NCI-H1048 (cell line): ENCODE measurements around the gene EHMT1.

ENCODE experiments used
- DNase-seq: peaks from one replicate; lab custom pipeline; 2025; lab: John Stamatoyannopoulos, UW

Gene EHMT1

GRCh38 chr9:137741330-137741729, 122.5 kb downstream of the EHMT1 start:
- DNase-seq, result no peak

DNA sequence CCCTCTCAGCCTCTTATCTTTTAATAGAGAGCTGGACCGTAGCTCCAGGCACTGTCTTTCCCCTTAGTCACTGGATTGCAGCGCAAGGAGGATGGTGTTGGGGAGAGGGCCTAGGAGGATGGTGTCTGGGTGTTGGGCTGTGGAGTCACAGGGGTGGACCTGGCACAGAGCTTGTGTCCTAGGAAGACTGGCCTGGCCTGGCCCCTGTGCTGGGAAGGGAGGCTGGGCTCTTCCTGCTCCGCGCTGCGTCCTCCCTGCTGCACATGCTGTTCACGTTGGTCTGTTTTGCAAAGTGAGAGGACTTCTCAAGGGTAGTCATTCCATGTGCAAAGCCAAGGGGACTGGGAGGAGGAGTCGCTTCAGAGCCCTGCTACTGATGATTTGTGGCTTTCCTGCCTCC, 123.9 kb downstream of the EHMT1 start:
- DNase-seq, result no peak

DNA sequence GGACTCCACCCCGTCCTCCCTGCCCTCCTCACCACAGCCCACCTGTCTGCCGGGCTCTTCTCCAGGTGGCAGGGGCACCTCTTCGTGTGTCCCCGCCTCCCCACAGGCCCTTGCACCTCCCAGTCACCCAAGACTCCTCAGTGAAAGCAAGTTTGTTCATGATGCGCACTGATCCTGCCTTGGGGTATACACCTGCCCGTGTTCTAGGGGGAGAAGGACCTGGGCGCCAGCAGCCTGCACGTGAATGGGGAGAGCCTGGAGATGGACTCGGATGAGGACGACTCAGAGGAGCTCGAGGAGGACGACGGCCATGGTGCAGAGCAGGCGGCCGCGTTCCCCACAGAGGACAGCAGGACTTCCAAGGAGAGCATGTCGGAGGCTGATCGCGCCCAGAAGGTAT, 124.9 kb downstream of the EHMT1 start:
- no peak for DNase-seq

- DNase-seq, result no peak
Measured at GRCh38 chr9:137744632-137745183, 125.9 kb downstream of the EHMT1 start.

GRCh38 chr9:137745541-137745991, 126.8 kb downstream of the EHMT1 start:
- DNase-seq, result no peak

- DNase-seq, result no peak
Measured at GRCh38 chr9:137748311-137748710, 129.5 kb downstream of the EHMT1 start.

GRCh38 chr9:137748741-137749140, 129.9 kb downstream of the EHMT1 start:
- DNase-seq, result no peak

- DNase-seq, result no peak
Measured at GRCh38 chr9:137749511-137749910, 130.7 kb downstream of the EHMT1 start.

DNA sequence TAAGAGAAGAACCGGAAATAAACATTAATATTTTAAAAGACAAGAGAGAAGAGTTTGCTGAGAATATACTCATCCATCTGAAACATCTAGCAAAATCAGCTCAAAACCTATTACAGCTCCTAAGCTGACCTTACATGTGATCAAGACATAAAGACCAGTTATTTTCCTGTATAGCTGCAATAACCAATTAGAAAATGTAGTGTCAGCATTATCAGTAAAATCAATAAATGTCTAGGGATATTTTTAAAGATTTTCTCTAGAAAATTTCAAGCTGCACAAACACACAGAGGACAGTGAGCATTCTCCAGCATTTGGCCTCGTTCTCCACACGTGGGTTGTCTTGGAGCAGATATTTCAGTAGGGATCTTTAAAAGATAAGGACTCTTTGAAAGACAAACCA, 131.2 kb downstream of the EHMT1 start:
- DNase-seq, result no peak

- no peak for DNase-seq
Measured at GRCh38 chr9:137750566-137750965, 131.8 kb downstream of the EHMT1 start.

DNA sequence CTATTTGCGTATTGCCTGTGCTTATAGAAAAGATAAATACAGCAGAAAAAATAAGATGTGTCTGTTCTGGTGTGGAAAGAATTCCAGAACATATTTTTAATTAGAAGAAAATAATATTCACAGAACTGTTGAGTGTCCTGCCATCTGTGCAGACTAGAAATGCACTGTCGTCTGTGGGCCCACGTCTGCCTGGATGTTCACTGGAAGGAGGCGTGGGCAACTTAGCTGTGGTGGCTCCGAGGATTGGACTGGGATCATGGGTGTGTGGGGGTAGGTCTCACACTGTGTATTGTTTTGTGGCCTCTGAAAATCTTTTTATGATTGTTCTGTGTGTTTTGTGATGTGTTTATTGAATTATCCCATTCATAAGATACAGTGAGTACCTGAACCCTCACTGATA, 132.8 kb downstream of the EHMT1 start:
- no peak for DNase-seq

GRCh38 chr9:137752426-137752825, 133.6 kb downstream of the EHMT1 start:
- no peak for DNase-seq

DNA sequence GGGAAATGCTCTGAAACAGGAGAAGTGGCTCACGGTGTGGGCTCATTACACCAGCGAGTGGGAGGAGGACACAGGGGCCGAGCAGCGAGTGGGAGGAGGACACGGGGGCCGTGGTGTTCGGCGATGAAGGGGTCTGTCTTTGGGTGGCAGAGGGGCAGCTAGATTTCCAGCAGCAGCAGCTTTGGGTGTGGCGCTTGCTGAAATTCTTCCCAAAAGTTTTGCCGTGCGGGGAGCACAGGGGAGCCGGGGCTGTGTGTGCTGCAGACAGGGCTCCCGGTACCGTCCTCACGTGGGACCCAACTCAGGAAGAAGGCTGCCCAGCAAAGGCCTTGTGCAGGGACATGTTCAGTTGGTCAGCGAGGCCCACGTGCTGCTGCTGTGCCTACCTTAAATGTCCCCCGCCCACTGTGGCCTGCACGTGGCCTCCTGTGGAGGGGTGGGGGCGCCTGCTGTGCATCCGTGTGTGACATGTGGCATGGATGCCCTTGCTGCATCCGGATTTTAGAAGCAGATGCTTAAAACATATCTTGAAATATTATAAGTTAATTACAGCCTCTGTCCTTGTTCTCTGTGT, 134.5 kb downstream of the EHMT1 start:
- DNase-seq, result no peak

DNA sequence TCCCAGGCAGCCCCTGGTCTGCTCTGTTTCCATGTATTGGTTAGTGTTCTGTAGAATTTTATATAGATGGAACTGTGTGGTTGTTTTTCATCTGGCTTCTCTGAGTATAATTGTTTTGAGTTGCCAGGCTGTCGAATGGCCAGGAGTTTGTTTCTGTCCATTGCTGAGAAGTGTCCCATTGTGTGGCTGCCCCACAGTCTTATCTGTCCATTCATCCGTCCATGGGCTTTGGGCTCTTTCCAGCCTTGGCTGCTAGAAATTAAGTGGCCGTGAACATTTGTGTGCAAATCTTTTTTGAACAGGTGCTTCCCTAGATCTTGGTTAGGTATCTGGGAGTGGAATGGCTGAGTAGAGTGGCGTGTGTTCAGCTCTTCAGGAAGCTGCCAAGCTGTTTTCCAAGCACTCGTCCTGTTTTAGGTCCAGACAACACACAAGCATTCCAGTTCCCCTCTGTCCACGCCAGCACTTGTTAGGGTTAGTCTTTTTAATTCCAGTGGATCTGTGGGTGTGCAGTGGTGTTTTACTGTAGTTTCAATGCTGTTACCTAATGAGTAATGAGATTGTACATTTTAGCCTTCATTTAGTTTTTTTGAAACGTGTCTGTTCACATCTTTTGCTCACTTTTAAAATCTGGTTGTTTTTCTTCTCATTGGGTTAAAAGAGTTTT, 136.6 kb downstream of the EHMT1 start:
- DNase-seq, result no peak

DNA sequence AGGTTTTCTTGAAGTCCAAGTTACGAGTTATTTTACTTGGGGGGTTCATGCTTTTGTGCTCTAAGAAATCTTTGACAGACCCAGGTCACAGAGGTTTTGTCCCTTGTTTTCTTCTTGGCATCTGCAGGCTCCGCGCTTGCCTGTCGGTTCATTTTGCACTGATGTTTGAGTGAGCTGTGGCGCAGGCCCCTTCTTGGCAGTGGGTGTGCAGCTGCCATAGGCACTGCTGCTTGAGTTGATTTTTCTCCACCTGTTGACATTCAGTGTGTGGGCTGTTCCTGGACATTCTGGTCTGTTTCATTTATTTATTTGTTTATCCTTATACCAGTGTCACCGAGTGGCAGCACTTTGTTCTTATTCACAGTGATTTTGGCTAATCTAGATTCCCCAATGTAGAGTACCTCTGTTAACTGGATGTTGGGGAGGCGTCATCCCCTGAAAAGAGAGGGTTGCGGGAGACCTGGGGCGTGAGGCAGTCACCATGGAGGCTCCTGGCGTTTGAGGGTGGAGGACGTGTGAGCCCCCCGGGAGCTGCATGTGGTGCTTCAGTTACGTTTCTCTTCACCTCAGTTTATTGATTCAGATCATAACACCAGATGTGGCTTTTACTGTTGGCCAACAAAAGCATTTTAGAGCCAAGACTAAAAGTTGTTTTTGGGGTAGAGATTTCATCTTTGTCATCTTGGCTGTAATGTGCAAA, 137.4 kb downstream of the EHMT1 start:
- no peak for DNase-seq

GRCh38 chr9:137757139-137757538, 138.3 kb downstream of the EHMT1 start:
- DNase-seq, result no peak

- no peak for DNase-seq
Measured at GRCh38 chr9:137757613-137758029, 138.8 kb downstream of the EHMT1 start.

GRCh38 chr9:137758067-137758466, 139.3 kb downstream of the EHMT1 start:
- DNase-seq, result no peak

- no peak for DNase-seq
Measured at GRCh38 chr9:137759117-137759516, 140.3 kb downstream of the EHMT1 start.

GRCh38 chr9:137759649-137760321, 141.0 kb downstream of the EHMT1 start:
- no peak for DNase-seq

DNA sequence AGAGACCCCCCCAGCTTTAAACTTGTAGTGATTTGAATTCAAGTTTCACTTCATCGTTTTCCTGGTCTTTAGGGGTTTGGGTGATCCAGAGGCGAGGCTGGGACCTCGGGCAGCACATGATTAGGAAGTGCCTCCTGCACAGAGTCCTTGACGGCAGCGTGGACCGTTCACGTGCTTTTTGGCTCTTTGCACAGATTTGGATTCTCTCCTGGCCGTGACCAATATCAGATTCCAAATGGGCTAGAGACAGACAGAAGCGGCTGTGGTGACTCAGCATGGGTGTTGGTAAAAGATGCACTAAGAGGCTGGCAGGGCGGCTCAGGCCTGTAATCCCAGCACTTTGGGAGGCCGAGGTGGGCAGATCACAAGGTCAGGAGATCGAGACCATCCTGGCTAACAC, 141.6 kb downstream of the EHMT1 start:
- no peak for DNase-seq

GRCh38 chr9:137761032-137761431, 142.2 kb downstream of the EHMT1 start:
- no peak for DNase-seq

- no peak for DNase-seq
Measured at GRCh38 chr9:137761793-137762192, 143.0 kb downstream of the EHMT1 start.
